Fibroblast of skin of right biceps (primary cell): ENCODE measurements around the gene DDHD1.
A peak's percentile ranks its signal among the peaks of the same experiment; 100 is the strongest.
"Not testable (repeated sequence)": the region's sequence is repeated elsewhere in the genome, so short reads cannot be mapped to it uniquely, and the experiment has no call there.

Source experiments
- DNase-seq: peaks from one replicate; pipeline ENCODE4 v3.0.0-alpha.2; 2013

DDHD1 gene

DNA sequence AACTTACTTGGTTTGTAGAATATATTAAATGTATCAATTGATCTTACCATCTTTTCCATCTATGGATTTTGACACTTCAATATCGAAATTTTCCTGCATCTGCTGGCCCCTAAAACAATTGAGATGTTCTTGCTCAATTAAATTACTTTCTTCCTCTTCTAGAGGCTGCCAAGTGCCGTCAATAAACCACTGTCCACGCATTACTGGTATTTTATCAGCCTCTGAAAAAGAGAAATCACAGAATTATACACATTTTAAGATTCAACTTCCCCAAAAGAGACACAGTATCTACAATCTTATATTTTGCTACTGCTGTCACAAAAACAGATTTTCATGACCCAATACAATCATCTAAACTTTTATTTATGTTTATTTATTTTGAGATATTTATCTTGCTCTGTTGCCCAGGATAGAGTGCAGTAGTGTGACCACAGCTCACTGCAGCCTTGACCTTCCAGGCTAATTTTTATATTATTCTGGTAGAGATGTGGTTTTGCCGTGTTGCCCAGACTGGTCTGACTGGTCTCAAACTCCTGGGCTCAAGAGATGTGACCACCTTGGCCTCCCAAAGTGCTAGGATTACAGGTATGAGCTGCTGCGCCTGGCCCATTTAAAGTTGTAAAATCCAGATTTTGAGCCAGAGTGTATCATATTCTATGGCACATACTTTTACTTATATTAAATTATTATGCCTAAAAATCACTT, 49.3 kb downstream of the DDHD1 start:
- no peak for DNase-seq

DNA sequence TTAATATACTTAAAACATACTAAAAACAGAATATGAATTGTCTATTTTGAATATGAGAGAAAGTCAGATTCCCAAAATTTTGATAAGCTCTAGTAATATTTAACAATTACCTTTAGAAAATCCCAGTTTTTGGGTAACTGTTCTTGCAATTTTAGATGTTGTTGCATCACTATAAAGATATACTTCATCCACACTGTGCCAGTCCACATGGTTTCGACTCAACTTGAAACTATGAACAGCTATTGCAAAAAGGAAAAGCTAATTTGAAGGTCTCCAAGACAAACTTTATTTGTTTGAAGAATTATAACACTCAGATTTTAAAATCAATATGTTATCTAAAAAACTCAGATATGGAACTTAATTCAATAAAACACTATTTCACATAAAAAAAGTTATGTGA, 59.9 kb downstream of the DDHD1 start:
- DNase-seq = peak; percentile 54

DNA sequence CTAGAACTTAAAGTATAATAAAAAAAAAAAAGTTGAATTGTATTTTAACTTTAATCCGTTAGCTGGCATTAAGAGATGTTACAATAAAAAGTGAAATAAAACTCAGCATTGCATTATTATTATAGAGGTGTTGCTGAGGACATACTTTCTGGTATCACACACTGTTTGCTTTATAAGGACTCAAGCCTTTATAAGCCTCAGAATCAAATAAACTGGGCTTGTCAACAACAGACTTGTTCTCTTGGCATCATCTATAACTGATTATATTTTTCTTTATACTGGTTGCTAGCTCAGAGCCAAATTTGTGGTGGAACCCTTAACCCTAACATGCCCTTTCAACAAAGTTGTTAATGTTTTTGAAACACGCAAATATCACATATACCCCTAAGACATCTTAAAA, 62.3 kb downstream of the DDHD1 start:
- DNase-seq = no peak

DNA sequence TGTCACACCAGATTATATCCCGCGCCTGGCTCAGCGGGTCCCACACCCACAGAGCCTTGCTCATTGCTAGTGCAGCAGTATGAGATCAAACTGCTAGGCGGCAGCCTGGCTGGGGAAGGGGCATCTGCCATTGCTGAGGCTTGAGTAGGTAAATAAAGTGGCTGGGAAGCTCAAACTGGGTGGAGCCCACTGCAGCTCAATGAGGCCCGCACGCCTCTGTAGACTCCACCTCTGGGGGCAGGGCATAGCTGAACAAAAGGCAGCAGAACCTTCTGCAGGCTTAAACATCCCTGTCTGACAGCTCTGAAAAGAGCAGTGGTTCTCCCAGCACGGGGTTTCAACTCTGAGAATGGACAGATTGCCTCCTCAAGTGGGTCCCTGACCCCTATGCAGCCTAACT, 68.2 kb downstream of the DDHD1 start:
- not testable (repeated sequence) for DNase-seq

DNA sequence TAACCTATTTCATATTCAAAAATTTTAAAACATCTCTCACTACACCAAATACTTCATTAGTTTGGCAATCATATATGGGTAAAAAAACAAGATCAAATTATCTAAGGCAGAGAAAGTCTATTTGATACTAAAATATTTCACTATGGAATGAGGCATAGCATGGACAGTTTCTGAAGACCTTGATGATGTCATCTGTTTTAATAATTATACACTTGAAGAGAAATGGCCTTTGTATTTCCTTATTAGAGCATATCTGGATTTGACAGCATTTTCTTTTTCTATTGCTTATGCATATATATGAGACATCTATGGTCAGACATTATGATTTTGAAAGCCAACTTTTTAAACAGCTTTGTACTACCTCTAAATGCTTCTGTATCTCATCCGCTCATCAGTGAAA, 88.6 kb downstream of the DDHD1 start:
- DNase-seq = no peak

DNA sequence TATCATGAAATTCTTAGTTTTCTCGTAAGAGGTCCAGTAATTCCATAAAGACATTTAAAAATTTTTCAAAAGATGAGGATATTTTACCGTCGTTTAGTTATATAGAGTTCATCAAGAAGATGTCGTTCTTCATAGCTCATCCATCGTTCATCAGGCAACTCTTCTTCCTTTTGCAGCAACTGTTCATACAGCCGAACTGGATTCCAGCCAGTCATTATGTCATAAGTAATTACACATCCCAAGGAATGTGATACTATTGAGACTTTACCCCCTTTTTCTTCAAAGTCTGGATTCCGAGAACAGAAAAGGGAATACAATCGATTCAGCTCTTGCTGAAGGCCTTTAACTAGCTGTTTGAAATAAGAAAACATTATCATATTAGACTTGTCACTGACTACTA, 90.3 kb downstream of the DDHD1 start:
- peak; percentile 67 for DNase-seq

DNA sequence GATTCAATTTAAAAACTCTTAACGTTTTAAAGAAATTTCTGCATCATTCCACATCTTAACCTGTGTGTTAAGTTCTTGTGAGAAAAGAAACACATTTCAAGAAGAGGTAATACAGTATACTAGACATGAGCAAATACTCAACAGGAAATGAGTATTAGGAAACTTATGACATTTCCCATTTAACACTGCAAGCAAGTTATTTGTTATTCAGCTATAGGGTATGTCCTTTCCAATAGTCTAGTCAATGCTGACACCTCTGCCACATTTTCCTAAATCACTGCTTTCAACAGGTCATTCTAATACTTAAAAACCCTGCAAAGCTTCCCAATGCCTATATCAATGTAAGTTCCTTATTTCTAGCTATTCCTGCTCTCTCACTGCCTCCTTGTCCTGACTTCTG, 93.1 kb downstream of the DDHD1 start:
- DNase-seq = no peak

DNA sequence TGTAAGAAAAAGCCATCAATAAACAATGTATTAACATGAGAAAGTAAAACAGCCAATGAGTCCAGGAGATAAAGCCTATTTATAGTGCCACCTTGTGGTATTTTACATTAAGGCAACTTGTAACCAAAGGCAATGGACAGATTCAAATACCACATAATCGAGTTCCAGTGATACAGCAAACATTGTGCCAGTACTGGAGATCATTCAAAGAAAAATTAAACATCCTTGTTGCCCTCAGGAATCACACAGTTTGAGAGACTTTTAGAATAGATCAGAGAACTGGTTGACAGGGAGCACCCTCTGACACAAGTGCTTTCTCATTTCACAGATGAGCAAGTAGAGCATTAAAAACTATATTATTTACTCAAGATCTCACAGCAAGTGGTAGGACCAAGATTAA, 98.1 kb downstream of the DDHD1 start:
- DNase-seq = peak; percentile 58

DNA sequence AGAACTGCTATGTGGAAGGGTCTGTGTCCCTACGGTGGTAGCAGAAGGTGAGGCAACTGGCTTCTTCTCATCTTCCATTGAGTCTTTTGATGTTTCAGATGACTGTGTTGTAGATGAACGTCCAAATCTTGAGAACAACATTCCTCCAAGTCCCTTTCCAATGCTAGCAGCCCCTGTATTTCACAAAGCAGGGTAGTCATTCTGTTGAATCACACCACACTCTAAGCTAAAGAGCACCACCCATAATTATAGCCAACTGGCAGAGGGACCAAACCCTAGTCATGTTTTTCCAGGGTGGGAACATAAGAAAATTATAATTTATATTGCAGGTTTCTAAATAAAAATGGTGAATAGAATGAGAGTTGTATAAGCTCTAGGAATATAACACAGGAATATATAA, 98.7 kb downstream of the DDHD1 start:
- peak; percentile 64 for DNase-seq

DNA sequence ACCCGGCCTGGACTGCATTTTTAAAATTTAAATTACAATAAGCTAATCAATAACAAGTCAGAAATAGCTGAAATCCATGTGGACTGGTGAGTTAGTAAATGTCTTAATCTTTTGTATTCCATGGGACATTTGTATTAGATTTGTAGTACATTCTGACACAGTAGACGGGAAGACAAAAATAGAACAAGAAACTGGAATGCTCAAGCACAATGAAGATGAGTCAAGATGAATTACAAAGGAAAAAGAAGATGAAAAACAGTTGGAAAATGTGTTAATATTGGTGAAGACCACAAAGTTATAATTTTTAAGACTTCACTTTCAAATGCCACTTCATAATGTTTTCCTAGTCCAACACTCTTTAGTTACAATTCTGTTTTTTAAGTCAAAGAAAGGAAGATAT, 104.5 kb downstream of the DDHD1 start:
- peak; percentile 57 for DNase-seq

DNA sequence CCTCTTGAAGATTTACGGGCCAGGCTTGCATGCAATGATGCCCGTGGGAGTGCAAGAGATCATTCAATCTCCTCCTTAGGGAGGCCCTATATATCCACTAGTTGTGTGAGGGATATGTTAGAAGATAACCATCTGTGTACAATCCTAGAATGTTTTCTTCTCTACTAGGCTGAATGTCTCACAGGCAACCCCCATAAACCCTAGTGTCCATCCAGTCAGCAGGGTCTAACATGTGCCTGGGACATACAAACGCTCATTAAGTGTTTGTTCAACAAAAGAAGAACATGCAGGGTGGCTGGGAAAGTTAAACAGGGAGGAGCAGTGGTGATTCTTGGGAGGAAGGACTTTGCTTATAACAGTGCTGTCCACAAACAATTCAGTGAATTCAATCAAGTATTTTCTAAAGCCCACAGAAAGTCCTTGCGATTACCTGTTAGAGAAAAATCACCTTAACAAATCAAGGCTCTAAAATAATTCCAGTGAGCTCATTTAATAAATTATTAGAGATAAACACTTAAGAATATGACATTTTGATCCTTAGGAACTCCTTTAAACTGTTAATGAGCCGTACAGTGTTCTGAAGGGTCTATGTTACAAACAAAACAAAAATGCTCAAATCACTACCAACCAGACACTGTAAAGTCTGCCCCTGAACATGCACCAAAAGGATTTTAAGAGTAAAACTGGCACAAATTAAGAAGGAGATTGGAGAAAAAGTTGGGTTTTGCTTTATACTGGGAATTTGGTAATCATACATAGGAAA, 105.6 kb downstream of the DDHD1 start:
- peak; percentile 59 for DNase-seq

DNA sequence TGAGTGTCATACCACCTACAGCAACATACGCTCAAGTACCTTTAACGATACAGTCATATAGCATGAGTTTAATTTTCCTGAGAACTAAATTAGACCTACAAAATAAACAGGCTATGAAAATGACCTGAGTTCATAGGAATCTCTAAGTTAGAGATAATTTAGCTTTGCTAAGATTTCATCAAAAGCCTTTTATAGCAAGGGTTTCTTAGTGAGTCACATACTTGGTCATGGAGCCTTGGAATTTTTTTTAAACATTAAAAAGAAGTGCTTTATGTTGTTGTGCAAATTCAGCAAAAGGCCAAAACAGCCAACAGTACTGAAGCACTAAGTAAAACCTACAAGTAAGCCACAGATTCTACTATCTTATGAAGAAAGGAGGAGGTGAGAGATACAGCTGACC, 108.6 kb downstream of the DDHD1 start:
- peak; percentile 85 for DNase-seq

DNA sequence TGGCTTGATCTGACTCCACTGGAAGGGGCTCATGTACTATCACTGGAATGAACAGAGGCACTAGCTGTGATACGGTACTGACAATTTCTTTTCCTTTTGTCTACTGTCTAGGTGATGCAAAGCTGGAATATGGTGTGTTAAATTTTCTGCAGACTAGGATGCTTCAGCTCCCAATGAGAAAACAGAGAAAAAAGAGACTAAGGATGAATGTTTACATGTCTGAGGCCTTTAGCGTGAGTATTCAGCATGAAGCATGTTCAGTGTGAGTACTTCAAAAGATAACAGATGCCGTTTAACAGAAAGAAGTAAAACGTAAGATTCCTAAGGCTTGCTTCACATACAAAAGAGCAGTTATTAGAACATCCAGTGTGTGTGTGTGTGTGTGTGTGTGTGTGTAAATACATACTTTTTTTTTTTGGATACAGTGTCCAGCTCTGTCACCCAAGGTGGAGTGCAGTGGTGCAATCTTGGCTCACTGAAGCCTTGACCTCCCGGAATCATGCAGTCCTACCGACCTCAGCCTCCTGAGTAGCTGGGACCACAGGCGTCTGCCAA, 110.0 kb downstream of the DDHD1 start:
- peak; percentile 34 for DNase-seq

DNA sequence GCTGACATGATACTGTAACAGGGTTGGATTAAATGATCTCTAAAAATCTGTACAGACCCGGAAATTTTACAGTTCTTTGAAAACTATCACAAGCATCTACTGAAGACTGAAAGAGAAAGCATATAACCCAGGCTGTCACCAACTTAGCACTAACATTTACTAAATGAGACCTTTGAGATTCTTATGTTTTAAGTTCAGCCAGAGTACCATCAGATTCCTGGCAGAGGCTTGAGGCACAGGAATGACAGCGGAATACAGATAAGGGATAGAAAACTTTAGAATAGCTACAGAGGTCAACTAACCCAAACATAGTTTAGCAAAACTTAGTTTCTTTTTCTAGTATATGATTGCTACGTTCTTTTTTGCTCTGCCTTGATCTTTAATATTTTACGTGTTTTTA, 110.6 kb downstream of the DDHD1 start:
- DNase-seq = peak; percentile 48

DNA sequence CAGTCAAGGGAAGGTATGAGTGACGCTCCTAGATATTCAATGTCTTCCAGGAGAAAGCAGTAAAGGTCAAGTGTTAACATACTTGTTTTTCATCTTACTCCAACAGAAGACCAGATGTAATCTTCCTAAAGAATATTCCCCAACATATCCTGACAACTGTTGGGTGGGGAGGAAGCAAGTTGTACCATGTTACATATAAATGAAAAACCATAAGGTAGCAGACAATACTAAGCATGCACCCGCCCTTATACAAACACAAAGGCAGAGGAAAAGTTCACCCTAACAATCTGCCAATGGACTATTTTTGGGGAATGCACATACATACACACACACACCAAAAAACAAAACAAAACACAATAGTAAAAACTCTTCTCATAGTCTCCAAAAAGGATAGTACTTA, 112.1 kb downstream of the DDHD1 start:
- DNase-seq = no peak

DNA sequence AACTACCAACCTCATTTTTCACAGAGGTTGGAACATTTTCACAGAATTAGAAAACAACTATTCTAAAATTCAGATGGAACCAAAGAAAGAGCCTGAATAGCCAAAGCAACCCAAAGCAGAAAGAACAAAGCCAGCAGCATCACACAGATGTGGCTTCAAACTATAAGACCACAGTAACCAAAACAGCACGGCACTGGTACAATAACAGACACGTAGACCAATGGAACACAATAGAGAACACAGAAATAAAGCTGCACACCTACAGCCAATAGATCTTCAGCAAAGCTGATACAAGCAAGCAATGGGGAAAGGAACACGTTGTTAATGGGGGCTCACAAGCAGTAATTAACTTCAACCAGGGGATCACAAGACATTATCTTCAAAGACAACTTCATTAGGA, 114.5 kb downstream of the DDHD1 start:
- no peak for DNase-seq

DNA sequence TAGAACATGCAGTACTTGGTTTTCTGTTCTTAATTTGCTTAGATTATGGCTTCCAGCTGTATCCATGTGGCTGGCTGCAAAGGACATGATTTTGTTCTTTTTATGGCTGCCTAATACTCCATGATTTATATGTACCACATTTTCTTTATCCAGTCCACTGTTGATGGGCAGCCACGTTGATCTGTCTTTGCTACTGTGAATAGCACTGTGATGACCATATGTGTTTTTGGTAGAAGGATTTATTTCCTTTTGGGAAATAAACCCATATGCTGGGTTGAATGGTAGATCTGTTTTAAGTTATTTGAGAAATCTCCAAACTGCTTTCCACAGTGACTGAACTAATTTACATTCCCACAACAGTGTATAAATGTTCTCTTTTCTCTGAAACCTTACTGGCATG, 116.1 kb downstream of the DDHD1 start:
- no peak for DNase-seq

DNA sequence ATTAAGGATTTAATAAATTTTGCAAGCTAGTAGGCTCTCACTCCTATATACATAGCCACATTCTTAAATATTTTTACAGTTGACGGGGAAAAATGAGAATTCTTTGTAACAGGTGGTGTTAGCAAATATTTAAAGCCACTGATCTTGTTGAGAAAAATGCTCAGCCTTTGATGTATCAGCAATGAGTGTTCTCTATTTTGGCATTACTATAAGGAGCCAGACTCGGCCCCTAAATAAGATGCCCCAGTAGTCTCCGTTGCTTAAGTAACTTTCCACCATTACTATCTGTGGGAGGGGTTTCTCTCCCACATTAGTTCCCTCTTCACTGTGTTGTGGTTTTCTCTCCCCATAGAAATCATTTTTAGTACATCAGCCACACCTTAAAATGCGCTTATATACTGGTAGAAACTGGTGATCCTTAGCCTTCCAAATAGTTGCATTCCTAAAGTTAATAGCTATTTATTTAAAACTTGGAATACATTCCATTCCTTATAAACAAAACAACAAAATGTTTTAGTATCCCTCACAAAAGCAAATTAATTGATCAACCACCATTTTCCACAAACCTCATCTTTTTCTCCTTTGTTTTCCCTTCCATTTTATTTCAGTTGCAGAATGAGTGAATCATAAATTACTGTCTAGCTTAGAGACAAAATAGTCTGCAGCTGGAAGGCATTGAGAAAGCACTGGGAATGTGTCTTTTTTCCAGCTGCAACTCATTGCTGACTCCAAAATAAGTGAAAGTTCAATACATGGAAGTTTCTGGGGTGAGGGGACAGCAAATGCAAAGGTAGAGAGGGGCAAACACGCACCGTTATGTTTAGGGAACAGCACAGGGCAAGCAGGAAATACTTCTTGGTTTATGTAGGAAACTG, 117.5 kb downstream of the DDHD1 start:
- DNase-seq = no peak

DNA sequence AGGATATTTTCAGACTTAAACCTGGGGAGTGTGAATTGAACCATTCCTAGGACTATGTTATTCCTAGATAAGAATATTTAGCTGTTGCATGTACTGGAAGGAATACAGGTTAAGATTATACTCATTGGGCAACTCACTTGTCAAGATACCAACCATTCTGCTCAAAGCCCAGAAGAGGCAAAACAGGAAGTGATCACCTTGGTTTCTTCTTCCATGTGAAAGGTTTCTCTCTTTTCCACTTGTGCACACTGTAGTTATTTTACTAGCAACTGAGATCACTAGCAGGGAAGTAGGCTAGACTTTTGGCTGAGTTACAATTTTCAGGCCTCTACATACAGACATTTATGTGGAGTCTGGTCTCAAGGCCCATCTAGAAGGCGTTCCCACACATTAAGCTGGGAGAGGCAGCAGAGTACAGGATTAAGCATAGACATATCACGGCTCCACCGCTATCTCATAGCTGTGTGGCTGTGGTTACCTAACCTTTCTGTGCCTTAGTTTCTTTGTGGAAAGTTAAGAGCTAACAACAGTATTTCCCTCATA, 118.4 kb downstream of the DDHD1 start:
- DNase-seq = no peak

DNA sequence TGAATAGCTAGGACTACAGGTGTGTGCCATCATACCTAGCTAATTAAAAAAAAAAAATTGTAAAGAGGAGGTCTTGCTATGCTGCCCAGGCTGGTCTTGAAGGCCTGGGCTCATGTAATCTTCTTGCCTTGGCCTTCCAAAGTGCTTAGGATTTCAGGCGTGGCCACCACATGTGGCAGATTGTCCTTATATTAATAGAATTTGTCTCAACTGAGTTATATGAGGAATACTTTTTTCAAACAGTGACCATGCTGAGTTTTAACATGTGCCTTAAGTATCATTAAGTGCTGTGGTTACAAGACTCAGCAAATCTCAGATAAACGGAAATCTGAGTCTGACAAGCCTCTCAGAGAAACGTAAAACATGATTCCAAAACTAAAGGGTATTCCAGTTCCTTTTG, 119.1 kb downstream of the DDHD1 start:
- no peak for DNase-seq

DNA sequence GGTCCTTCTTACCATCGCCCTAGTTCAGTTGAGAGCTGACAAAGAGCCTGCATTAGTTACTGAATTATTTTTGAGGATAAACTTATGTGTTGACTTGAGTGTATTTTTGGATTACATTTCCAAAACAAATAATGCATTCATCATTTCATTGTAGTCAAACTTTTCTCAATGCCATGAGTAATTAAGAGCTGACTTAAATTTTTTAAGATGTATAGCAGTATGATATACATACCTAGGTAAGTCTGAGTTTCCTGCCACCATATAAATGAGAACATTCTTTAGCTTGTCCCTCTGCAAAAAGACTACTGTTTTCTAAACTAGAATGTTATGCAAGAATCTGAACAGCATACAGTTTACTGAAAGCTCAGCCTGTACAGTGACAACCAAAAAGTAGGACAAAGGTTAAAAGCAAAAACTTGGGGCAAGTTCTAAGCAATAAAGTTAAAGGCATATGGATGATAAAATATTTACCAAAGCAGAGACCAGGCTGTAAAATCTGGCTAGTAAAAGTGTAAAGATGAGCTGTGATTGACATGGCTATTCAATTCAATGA, 120.2 kb downstream of the DDHD1 start:
- DNase-seq = no peak

DNA sequence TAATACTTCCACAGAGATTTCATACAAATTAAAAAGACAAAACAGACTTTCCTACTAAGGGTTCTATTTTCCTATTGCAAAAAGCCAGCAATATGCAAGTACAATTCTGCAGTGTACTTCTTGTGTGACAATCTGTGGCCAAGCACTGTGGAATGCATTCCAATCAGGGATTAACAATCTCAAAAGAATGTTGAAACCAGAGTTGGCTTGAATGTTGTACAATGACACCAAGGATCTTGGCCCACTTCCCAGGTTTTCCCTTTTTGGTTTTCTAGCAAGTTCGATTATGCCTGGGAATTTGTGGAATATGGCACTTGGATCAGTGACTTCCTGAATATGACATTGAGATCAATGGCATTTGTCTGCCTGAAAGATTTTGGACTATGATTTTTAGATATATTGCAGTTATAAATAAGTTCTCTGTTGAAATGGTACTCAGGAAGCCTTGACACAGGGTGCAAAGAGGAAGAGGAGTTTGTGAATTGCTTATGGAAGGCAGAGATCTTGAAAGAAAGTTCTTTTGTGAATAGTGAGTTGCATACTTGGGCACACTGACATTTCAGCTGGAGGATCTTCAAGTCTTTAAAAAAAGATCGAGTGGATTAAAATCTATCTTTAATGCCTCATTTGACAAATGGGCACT, 120.8 kb downstream of the DDHD1 start:
- DNase-seq = peak; percentile 97
